HG03469 (cell line): ENCODE results near the gene HTR7.
"Not testable (repeated sequence)": the region's sequence is repeated elsewhere in the genome, so short reads cannot be mapped to it uniquely, and the experiment has no call there.

Source experiments
- ATAC-seq: cut with Tn5 transposase; IDR thresholded peaks from one replicate; pipeline ENCODE4 v1.9.1; 2021; ENCODE audit warnings: mild to moderate bottlenecking, moderate library complexity, moderate number of reproducible peaks; ENCODE audit not compliant: unreplicated experiment

Gene HTR7

DNA sequence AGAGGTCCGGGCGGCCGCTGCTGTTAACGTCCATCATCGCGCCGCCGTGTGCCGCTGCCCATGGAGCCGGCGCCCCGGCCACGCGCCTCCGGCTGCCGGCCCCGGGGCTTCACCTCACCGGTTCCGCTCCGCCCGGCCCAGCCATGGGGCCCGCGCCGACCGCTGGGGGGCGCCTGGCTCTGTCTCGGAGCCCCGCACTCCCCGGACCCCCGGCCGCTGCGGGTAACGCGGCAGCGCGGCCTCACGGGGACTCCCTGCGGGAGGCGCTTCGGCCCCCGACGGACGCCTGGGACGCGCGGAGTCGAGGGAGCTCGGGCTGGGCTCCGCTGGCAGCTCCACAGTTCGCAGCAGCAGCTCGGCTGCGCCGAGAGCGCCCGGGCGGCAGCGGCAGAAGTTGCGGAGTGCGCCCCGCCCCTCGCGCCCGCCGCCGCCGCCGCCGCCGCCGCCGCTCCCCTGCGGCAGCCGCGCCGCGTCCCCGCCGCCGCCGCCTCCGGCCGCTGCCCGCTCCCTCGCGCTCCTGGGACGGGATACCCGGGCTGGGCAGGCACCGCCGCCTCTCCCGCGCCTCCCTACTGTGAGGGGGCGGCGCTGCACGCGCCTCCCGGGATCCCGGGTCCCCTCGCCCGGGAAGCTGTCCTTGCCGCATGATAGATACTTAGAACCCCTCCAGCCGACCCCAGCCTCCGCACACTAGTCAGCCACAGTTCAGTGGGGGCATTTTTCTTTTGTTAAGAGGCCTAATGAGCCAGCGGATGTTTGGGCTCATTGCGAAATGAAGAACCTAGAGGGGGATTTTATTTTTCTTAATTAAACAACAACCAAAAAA, at the start of gene HTR7:
TSS of gene HTR7 (minus strand) at position 405 of the 826 bp plus-strand sequence. CDS start at position 37, 368 bp downstream.
- ATAC-seq: no peak

DNA sequence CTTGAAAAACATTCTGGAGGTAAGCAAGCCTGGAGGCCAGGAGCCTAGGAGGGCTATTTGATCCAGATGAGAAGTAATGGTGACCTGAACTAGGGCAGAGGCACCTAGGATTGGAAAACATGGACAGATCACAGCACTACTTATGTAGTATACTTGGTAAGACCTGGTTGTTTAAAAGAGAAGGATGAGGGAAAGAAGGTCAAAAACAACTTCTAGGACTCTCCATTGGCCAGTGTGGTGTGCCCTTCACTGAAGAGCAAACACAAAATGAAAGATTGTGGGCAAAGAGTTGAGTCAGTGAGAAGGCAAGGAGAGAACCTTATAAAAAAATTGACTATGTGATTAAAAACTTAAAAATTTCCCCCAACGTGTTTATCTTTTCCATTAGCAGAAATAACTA, 48.8 kb upstream of the HTR7 start:
- no peak for ATAC-seq

DNA sequence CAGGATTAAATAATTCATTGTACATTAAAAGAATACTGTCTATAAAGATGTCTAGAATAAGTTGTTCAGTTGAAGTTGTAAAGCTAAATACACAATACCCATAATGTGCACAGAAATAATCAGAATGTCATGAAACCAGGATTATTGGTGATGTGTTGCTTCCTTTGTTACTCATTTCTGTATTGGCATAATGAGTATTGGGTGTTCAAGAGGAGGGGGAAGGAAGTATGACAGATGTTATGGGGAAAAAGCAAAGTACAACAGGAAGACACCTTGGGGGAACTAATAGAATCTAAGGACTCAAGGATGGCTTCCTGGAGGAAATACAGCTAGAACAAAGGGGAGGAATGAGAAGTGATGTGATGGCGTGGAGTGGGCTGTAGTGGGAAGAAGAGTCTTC, 48.1 kb upstream of the HTR7 start:
- ATAC-seq: no peak

DNA sequence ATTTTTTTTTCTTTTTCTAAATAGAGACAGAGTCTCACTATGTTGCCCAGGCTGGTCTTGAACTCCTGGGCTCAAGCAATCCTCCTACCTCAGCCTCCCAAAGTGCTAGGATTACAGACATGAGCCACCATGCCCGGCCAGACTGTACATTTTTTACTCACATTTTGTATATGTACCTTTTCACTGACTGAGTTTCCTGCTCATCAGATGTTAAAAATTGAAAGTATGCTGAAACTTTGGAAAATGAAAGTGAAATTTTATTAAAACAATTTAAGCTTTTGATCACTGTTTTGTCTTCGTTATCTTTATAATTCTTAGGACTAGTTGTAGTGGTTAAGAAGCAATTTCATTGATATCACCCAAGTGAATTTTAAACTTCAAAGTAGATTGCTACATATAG, 39.1 kb upstream of the HTR7 start:
- not testable (repeated sequence) for ATAC-seq

GRCh38 chr10:90893190-90893589, 35.4 kb upstream of the HTR7 start:
- no peak for ATAC-seq

- no peak for ATAC-seq
Observed at GRCh38 chr10:90890347-90890746, 32.5 kb upstream of the HTR7 start.

GRCh38 chr10:90889636-90890035, 31.8 kb upstream of the HTR7 start:
- ATAC-seq: no peak

DNA sequence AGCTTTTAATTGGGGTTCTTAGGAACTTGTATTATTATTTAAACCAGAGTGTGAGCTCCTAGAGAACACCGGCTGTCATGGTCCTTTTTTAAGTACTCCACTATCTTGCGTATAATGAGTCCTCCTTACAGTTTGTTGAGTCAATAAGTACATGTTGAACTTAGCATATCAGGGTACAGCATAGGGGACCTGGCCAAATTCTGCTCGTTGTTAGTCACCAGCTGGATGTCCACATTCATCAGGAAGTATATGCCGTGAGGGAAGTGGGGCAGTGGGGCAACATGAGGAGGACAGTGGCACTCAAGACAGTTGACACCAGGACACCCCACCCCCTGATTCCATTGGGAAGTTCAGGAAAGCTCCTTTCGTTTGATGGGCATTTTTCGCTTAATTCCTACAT, 30.5 kb upstream of the HTR7 start:
- no peak for ATAC-seq

GRCh38 chr10:90887555-90887954, 29.7 kb upstream of the HTR7 start:
- ATAC-seq: no peak

- ATAC-seq: no peak
Observed at GRCh38 chr10:90885176-90885575, 27.3 kb upstream of the HTR7 start.

GRCh38 chr10:90884431-90884830, 26.6 kb upstream of the HTR7 start:
- no peak for ATAC-seq

DNA sequence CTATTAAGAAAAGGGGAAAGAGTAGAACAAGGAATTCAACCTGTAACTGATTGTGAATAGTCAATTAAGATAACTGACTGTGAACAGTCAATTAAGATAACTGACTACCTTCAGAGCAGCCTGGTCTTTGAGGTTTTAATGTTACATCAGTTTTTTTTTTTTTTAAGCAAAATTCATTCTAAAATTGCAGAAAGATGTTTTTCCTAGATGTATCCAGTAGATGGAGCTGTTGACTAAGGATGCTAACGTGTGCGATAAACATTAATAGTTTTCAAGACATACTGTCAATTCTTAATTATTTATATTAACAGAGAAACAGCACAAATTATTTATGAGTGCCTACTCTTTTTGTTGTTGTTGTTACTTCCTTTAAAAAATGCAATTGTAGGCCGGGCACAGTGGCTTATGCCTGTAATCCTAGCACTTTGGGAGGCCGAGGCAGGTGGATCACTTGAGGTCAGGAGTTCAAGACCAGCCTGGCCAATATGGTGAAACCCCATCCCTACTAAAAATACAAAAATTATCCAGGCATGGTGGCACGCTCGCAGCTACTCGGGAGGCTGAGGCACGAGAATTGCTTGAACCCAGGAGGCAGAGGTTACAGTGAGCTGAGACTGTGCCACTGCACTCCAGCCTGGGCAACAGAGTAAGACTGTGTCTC, 22.4 kb upstream of the HTR7 start:
- not testable (repeated sequence) for ATAC-seq

DNA sequence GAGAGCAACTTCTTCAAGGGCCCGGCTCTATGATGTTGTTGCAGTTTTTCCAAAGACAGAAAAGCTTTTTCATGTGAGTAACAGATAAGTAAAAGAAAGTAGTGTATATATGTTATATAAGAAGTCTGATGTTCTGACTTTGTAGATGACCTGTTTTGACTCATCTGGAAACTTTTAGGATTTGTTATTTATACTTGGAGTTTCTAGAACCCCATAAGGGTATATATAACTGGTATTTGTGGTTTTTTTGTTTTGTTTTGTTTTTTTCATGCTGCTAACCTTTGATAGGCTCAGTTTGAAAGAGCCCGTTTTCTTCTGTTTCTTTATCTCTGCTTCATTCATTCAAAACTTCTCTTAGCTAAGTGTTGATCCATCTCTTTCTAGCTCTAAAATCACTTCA, 21.2 kb upstream of the HTR7 start:
- no peak for ATAC-seq

DNA sequence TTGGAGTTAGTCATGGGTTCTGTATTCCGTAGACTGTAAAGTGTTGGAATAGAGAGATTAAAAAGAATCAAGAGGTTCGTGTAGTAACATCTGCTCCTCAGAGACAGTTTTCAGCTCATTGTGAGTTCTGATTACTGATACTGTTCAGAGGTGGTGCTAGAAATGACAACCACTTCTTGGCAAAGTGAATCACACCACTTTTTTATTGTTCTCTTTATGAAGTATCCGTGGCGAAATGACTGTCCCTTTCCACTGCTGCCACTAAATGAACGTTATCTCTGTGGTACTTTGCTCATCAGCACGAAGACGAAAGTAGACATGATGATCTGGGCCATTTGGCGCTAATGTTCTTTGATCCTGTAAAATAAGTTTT, 14.8 kb upstream of the HTR7 start:
- no peak for ATAC-seq

GRCh38 chr10:90871766-90872647, 14.2 kb upstream of the HTR7 start, which contains the start of gene RPP30:
Gene RPP30, plus strand, starts transcription at chr10:90871974. Its CDS starts 13 bp downstream, at chr10:90871987.
- ATAC-seq: peak; percentile 95

DNA sequence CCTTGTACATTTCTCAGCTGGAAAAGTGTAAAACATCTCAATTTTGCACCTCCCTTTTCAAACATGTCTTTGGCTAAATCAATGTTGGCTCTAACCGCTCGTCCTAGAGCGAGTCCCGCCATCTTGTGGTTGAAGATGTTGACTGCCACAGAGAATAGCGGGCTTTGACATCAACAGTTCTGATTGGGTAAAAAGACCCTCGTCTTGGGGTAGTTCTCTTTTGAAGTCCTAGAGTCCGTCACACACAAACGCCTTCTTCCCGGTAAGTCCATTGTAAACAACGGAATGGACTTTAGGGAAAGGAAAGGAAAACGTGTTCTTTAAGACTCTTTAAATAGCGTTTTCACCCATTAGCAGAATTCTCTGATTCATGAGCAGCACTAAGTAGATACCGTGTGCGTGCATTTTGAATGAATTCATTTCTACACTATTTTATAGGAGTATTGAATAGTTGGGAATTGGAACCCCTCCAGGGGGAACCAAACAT, 13.5 kb upstream of the HTR7 start:
- peak; percentile 2 for ATAC-seq

- ATAC-seq: no peak
Observed at GRCh38 chr10:90866050-90866598, 8.3 kb upstream of the HTR7 start.

DNA sequence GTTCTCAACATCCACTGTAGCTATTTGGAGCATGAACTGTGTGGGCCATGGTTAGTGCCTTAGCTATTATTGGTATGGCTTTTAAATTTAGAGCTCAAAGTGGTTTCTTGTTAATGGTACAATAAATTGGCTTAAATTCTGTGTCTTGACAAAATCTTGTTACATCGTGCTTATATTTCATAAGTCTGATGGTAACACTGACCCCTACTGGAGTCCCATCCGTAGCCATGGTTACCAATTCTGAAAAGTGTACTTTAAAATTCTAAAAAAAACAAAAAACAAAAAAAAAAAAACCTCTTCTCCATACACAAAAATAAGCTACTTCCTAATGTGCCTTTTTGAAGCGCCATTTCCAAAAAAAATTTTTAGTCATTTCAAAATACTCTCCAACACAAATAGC, 7.6 kb upstream of the HTR7 start:
- ATAC-seq: no peak

- ATAC-seq: no peak
Observed at GRCh38 chr10:90862908-90863514, 5.2 kb upstream of the HTR7 start.

- ATAC-seq: no peak
Observed at GRCh38 chr10:90860790-90861189, 3.0 kb upstream of the HTR7 start.
